ES-I3 (cell line): ENCODE results near the gene GLUL.
"Not testable (repeated sequence)": the region's sequence is repeated elsewhere in the genome, so short reads cannot be mapped to it uniquely, and the experiment has no call there.

Source experiments
- H3K36me3 ChIP-seq: 2 replicates; pipeline ENCODE4 v1.6.1; 2013; ENCODE audit warnings: mild to moderate bottlenecking, low read length, control low read depth, moderate library complexity; ENCODE audit not compliant: insufficient read depth
- H3K4me1 ChIP-seq: 2 replicates; pipeline ENCODE4 v1.6.1; 2013; ENCODE audit warnings: mild to moderate bottlenecking, control low read depth, low read length; ENCODE audit not compliant: insufficient read depth
- H3K9ac ChIP-seq: 2 replicates; pipeline ENCODE4 v1.6.1; 2013; ENCODE audit warnings: low read depth, mild to moderate bottlenecking, low read length, moderate library complexity
- H3K9me3 ChIP-seq: 2 replicates; pipeline ENCODE4 v1.6.1; 2013; ENCODE audit warnings: mild to moderate bottlenecking, low read length, moderate library complexity; ENCODE audit not compliant: control insufficient read depth, insufficient read depth

GLUL gene

DNA sequence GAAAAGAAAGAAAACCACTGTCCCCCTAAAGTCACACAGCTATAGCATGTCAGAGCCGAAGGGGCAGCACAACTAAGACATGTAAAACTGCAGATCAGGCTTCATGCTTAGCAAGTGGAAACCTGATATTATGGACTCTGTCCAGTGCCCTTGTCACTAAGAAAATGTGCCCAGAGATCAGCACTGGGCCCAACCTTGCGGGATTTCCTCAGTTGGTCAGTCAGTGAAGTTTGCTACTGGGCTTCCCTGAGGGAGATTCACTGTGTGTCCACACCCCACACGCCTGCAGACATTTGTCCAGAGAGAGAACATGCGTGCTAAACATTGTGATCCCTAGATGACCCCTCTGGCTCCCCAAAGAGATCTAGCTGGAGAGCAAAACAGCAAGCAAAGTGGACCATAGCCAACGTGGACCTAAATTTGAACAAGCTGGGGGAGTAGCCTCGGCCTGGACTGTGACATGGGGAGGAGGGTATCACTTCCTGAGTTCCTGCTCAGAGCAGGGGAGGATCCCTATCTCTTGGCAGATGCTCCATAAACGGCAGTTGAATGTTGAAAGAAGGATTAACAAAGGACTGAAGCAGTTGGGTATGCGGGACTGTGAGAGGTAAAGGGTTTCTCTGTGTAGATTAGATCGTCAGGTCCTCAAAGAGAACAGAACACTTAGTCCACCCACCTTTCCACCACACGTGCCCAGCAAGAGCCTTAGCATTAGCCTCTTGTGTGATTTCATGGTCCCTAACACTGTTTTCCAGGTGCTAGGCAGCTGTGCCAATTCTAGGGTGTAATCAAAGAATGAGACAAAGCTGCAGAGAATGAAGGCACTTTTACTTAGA is 53.6 kb downstream of the GLUL start:
- Histone ChIP-seq H3K4me1 (no peaks in the 10 kb centered on the region), H3K9me3 (no peaks in the 10 kb centered on the region), H3K36me3 (no peaks in the 10 kb centered on the region), H3K9ac (no peak overlapping the region)

DNA sequence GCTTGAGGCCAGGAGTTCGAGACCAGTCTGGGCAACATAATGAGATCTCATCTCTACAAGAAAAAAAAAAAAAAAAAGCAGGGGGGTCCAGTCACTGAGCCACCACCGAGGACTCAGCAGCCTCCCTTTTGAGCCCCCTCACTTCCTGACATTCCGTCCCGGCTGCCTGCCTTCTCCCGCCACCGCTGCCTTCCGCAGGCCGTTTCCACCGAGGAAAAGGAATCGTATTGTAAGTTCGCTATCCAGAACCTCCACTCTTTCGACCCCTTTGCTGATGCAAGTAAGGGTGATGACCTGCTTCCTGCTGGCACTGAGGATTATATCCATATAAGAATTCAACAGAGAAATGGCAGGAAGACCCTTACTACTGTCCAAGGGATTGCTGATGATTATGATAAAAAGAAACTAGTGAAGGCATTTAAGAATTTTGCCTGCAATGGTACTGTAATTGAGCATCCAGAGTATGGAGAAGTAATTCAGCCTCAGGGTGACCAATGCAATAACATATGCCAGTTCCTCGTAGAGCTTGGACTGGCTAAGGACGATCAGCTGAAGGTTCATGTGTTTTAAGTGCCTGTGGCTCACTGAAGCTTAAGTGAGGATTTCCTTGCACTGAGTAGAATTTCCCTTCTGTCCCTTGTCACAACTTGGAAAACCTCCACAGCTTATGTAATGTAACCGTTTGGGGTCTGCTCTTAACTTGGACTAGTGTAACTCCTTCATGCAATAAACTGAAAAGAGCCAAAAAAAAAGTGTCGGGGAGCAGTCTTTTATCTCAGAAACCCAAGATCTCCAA is 55.6 kb downstream of the GLUL start:
- peaks cover 5% of the 10 kb centered on the region for H3K4me1 ChIP-seq
- H3K9me3 ChIP-seq, result no peaks in the 10 kb centered on the region
- H3K36me3 ChIP-seq, result no peaks in the 10 kb centered on the region
- H3K9ac ChIP-seq, result no peak overlapping the region

DNA sequence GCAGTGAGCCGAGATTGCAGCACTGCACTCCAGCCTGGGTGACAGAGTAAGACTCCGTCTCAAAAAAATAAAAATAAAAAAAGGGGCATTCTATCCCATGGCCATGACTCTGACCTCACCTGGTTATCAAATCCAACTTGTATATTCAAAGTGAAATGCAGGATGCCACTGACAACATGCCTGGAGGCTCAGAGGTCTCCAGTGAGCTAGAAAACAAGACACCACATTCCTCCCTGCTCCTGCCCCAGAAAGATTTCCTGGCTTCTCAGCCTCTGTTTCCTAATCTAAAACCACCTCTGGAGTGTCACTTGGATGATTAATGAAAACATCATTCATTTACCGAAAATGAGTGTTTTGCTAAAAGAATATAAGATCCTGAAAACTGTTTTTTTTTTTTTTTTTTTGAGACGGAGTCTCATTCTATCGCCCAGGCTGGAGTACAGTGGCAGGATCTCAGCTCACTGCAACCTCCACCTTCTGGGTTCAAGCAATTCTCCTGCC is 58.5 kb downstream of the GLUL start:
- H3K36me3 ChIP-seq, H3K9ac ChIP-seq, H3K9me3 ChIP-seq, H3K4me1 ChIP-seq: not testable (repeated sequence)

DNA sequence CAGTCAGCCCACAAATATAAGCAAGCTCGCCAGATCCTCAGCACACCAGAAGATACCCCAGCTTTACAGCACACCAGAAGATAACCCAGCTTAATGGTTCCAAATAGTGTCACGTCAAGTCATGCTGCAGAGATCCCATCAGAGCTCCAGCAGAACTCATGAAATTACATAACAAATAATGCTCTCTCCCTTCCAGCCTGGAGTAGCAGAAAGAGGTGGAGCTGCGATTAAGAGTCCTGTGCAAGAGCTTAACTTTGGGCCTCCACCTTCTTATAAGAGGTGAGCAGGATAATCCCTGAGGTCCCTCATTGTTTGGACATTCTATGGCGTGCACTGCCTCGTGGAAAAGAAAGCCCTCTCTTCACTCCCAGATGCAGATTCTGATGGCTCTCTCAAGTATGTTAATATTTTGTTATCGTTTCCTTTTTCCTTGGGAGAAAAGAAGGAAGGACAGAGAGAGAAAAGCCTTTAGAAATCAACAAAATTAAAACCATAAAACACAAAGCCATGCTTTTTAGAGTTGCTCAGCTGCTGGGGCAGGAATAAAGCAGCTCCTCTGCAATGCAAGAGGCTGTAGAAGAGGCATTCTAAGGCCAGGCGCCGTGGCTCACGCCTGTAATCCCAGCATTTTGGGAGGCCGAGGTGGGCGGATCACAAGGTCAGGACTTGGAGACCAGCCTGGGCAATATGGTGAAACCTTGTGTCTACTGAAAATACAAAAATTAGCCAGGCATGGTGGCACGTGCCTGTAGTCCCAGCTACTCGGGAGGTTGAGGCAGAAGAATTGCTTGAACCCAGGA is 59.1 kb downstream of the GLUL start:
- Histone ChIP-seq H3K9me3 (no peaks in the 10 kb centered on the region), H3K9ac (no peak overlapping the region), H3K4me1 (peaks cover 5% of the 10 kb centered on the region), H3K36me3 (no peaks in the 10 kb centered on the region)
